ENCODE data around the gene DOCK9.

- TF ChIP-seq CTCF (optimal IDR thresholded peaks at IDR 0.05 in 1 of 3, IDR thresholded peaks at IDR 0.05 in 1 of 3, conservative IDR thresholded peaks at IDR 0.05 in 1 of 3; ENCODE audit: extremely low read depth in 1 of 3, insufficient read depth in 2 of 3, low read length in 3 of 3) (no peak), EZH2 (IDR thresholded peaks at IDR 0.05; ENCODE audit: low read length) (no peak)
These were observed 175.3 kb downstream of the DOCK9 start for GRCh38 chr13:98802559-98802958.

All from keratinocyte (primary cell).